MM.1S (cell line): ENCODE results near the gene CAPN9.

Experiments
- DNase-seq: peaks from one replicate; pipeline ENCODE4 v3.0.0-alpha.2; 2015
- H2AFZ ChIP-seq: fragments of 300-600 bp; sonication (generic); 2 replicates; pipeline ENCODE4 v1.6.0; 2016; ENCODE audit warnings: antibody characterized with exemption, low read length
- H3F3A ChIP-seq: fragments of 300-600 bp; sonication (generic); 2 replicates; pipeline ENCODE4 v1.6.1; 2016; ENCODE audit warnings: mild to moderate bottlenecking, antibody characterized with exemption, low read length, moderate library complexity, mixed read lengths; ENCODE audit not compliant: insufficient read depth
- H3K27ac ChIP-seq: fragments of 300-600 bp; sonication (generic); 2 replicates; pipeline ENCODE4 v1.5.1; 2016; ENCODE audit warnings: mild to moderate bottlenecking, low read length
- H3K27me3 ChIP-seq: fragments of 300-600 bp; sonication (generic); replicated peaks from 2 replicates; pipeline ENCODE4 v1.6.0; 2016; ENCODE audit warnings: low read length; ENCODE audit not compliant: insufficient read depth
- H3K36me3 ChIP-seq: fragments of 300-600 bp; sonication (generic); replicated peaks from 2 replicates; pipeline ENCODE4 v1.6.1; 2016; ENCODE audit warnings: mild to moderate bottlenecking, low read length, mixed read lengths; ENCODE audit not compliant: insufficient read depth
- H3K4me1 ChIP-seq: fragments of 300-600 bp; sonication (generic); 2 replicates; pipeline ENCODE4 v1.6.1; 2016; ENCODE audit warnings: low read length, mixed read lengths
- H3K4me2 ChIP-seq: fragments of 300-600 bp; sonication (generic); 2 replicates; pipeline ENCODE4 v1.6.0; 2016; ENCODE audit warnings: low read depth, low read length
- H3K4me3 ChIP-seq: fragments of 300-600 bp; sonication (generic); 2 replicates; pipeline ENCODE4 v1.5.1; 2016; ENCODE audit warnings: low read length, mixed read lengths
- H3K79me2 ChIP-seq: fragments of 300-600 bp; sonication (generic); 2 replicates; pipeline ENCODE4 v1.6.1; 2016; ENCODE audit warnings: mixed run types, low read length, mixed read lengths
- H3K9ac ChIP-seq: fragments of 300-600 bp; sonication (generic); 2 replicates; pipeline ENCODE4 v1.6.1; 2016; ENCODE audit warnings: low read length, mixed read lengths
- H3K9me2 ChIP-seq: fragments of 300-600 bp; sonication (generic); replicated peaks from 2 replicates; pipeline ENCODE4 v1.6.1; 2016; ENCODE audit warnings: mild to moderate bottlenecking, low read length, mixed read lengths; ENCODE audit not compliant: insufficient read depth
- H3K9me3 ChIP-seq: fragments of 300-600 bp; sonication (generic); replicated peaks from 2 replicates; pipeline ENCODE4 v1.6.1; 2016; ENCODE audit warnings: mild to moderate bottlenecking, low read length, mixed read lengths; ENCODE audit not compliant: insufficient read depth
- H4K20me1 ChIP-seq: fragments of 300-600 bp; sonication (generic); 2 replicates; pipeline ENCODE4 v1.6.1; 2016; ENCODE audit warnings: mild to moderate bottlenecking, low read length, moderate library complexity, mixed read lengths; ENCODE audit not compliant: insufficient read depth
- EZH2 ChIP-seq: fragments of 300-600 bp; sonication (generic); optimal IDR thresholded peaks from 2 replicates; pipeline ENCODE3; 2017; ENCODE audit warnings: low read depth, mild to moderate bottlenecking, antibody characterized with exemption, low read length, mixed read lengths
- EZH2phosphoT487 ChIP-seq: fragments of 300-600 bp; sonication (generic); IDR thresholded peaks from 2 replicates; pipeline ENCODE4 v1.6.1; 2018; ENCODE audit warnings: antibody characterized with exemption, low read length
- TF ChIP-seq, protein P1 (sequence below): fragments of 300-600 bp; sonication (generic); IDR thresholded peaks from 2 replicates; pipeline ENCODE4 v1.5.1; 2016; ENCODE audit warnings: antibody characterized with exemption, low read length, mixed read lengths

CAPN9 gene

DNA sequence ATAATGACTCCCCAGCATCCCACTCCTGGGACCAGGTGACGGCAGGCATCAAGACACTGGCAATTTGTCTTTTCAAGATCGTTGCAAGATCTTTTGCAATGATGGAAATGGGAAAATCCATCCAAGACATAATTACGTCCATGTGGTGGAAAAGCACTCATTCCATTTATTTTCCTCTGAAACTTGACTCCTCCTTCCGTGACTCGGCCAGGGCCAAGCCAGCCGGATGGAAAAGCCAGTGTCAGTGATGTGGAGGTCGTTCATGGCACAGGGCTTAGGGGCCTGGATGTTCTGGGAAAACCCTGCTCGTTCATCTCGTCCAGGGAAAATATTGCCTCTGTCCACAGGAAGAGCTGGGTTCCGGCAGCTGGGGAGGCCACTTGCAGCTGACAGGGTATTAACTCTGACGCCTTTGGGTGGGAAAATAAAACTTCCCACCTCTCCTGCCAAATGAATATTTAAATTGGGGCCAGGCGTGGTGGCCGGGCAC lies 74.9 kb downstream of the CAPN9 start:
- H3K4me3 ChIP-seq = no peak overlapping the region
- TF ChIP-seq EZH2 = no peak
- TF ChIP-seq, protein P1, sequence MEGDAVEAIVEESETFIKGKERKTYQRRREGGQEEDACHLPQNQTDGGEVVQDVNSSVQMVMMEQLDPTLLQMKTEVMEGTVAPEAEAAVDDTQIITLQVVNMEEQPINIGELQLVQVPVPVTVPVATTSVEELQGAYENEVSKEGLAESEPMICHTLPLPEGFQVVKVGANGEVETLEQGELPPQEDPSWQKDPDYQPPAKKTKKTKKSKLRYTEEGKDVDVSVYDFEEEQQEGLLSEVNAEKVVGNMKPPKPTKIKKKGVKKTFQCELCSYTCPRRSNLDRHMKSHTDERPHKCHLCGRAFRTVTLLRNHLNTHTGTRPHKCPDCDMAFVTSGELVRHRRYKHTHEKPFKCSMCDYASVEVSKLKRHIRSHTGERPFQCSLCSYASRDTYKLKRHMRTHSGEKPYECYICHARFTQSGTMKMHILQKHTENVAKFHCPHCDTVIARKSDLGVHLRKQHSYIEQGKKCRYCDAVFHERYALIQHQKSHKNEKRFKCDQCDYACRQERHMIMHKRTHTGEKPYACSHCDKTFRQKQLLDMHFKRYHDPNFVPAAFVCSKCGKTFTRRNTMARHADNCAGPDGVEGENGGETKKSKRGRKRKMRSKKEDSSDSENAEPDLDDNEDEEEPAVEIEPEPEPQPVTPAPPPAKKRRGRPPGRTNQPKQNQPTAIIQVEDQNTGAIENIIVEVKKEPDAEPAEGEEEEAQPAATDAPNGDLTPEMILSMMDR = no peak
- no peak for TF ChIP-seq EZH2phosphoT487
- no peak overlapping the region for H3K27ac ChIP-seq

DNA sequence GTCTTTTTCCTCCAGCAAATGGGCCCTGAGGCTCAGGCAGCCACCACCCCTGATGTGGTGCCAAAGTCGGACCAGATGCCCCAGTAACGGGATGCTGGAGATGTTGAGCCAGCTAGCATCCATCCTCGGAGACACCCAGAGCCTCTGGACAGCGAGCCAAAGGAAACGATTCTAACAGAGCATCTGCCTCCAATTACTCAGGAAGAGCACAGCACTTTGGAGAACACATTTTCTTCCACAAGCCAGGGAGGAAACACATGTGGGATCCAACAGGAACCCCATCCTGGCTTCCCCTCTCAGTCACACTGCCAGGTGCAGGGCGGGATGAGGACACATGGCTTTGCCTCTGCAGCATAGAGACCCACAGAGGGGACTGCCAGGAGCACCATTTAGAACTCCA lies 76.2 kb downstream of the CAPN9 start:
- DNase-seq = no peak
- Histone ChIP-seq H2AFZ (no peak overlapping the region), H3K36me3 (no peaks in the 10 kb centered on the region), H3K27me3 (no peaks in the 10 kb centered on the region), H3K4me1 (peaks cover 16% of the 10 kb centered on the region), H3K27ac (no peak overlapping the region), H3K4me2 (no peak overlapping the region), H3K4me3 (no peak overlapping the region), H3K79me2 (no peaks in the 10 kb centered on the region), H3F3A (no peaks in the 10 kb centered on the region), H3K9me2 (no peaks in the 10 kb centered on the region), H3K9me3 (no peaks in the 10 kb centered on the region), H3K9ac (no peak overlapping the region), H4K20me1 (no peaks in the 10 kb centered on the region)
- TF ChIP-seq EZH2phosphoT487 (no peak), EZH2 (no peak)
- TF ChIP-seq, protein P1 = no peak

More for the DNA sequence above, 74.9 kb downstream of the CAPN9 start:
- Histone ChIP-seq H3K36me3 (no peaks in the 10 kb centered on the region), H3K4me1 (peaks cover 16% of the 10 kb centered on the region), H3K9me2 (no peaks in the 10 kb centered on the region), H3K79me2 (no peaks in the 10 kb centered on the region), H4K20me1 (no peaks in the 10 kb centered on the region), H3K4me2 (no peak overlapping the region), H2AFZ (no peak overlapping the region), H3K9me3 (no peaks in the 10 kb centered on the region), H3F3A (no peaks in the 10 kb centered on the region), H3K9ac (no peak overlapping the region), H3K27me3 (no peaks in the 10 kb centered on the region)
- DNase-seq = no peak

DNA sequence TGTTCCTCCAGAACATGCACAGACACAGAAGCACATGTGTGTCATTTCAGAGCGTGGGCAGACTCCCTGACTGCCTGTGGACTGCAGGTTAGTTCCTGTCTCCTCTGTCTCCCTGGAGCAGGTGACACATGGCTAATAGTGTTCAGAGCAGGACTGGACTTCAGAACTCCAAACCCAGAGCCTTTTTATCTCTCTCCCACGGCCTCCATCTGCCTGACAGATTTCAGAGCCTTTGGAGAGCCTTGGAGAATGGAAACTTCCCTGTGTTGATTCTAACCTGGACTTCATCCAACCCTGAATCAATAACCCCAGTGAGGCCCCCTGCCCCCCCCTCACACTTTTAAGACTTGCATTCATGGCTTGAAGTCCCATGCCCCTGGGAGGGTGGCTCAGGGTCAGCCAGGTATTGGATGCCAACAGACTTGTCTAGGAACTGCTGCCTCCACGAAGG lies 76.8 kb downstream of the CAPN9 start:
- H3K9ac ChIP-seq = no peak overlapping the region
- H2AFZ ChIP-seq = no peak overlapping the region
- H4K20me1 ChIP-seq = no peaks in the 10 kb centered on the region
- H3K9me2 ChIP-seq = no peaks in the 10 kb centered on the region
- no peaks in the 10 kb centered on the region for H3K36me3 ChIP-seq
- H3K9me3 ChIP-seq = no peaks in the 10 kb centered on the region
- H3K79me2 ChIP-seq = no peaks in the 10 kb centered on the region
- no peak overlapping the region for H3K4me2 ChIP-seq
- H3K27ac ChIP-seq = no peak overlapping the region
- peaks cover 16% of the 10 kb centered on the region for H3K4me1 ChIP-seq
- TF ChIP-seq EZH2 (no peak), EZH2phosphoT487 (no peak)
- TF ChIP-seq, protein P1 = no peak
- H3K27me3 ChIP-seq = no peaks in the 10 kb centered on the region
- no peak for DNase-seq
- H3K4me3 ChIP-seq = no peak overlapping the region
- no peaks in the 10 kb centered on the region for H3F3A ChIP-seq
